ENCODE results near the gene ICAM2.

Gene ICAM2

DNA sequence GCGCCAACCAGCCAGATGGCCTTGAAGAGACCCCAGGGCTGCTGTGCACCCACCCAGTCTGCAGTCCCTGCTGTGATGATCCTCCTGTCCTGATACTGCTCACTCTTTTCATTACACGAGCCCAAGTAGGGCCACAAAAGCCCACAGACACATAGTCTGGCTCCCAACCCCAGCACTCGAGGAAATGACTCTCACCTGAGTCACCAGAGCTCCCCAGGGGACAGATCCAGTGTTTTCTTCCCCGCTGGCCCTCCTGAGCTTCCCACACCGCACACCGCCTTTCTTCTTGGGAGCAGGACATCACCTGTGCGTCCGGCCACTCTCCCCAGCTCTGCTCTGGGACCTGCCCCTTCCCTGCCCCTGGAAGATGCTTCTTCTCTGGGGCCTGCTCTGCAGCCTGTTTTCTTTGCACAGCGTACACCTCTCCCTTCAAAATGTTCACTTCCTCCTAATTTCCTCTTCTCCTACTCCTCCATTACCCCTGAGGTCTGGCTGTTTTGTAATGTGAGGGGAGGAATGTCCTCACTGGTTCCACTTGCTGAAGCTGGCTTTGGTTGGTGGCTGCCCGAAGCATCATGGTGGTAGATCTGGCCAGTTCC, 45.7 kb downstream of the ICAM2 start:
- no peaks in the 10 kb centered on the region for H3K36me3 ChIP-seq (ENCODE audit: low read length)
- H3K4me2 ChIP-seq (ENCODE audit: low read depth, low read length, poor library complexity, severe bottlenecking): no peak overlapping the region
- no peak overlapping the region for H2AFZ ChIP-seq (ENCODE audit: low read depth, low read length, severe bottlenecking)
- no peak for TF ChIP-seq EZH2phosphoT487 (conservative IDR thresholded peaks at IDR 0.05; ENCODE audit: low read length)
- TF ChIP-seq, protein P1, sequence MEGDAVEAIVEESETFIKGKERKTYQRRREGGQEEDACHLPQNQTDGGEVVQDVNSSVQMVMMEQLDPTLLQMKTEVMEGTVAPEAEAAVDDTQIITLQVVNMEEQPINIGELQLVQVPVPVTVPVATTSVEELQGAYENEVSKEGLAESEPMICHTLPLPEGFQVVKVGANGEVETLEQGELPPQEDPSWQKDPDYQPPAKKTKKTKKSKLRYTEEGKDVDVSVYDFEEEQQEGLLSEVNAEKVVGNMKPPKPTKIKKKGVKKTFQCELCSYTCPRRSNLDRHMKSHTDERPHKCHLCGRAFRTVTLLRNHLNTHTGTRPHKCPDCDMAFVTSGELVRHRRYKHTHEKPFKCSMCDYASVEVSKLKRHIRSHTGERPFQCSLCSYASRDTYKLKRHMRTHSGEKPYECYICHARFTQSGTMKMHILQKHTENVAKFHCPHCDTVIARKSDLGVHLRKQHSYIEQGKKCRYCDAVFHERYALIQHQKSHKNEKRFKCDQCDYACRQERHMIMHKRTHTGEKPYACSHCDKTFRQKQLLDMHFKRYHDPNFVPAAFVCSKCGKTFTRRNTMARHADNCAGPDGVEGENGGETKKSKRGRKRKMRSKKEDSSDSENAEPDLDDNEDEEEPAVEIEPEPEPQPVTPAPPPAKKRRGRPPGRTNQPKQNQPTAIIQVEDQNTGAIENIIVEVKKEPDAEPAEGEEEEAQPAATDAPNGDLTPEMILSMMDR (IDR thresholded peaks at IDR 0.05; ENCODE audit: insufficient read depth, low read length, poor library complexity, severe bottlenecking): no peak
- H3K27me3 ChIP-seq (ENCODE audit: low read length): no peaks in the 10 kb centered on the region
- H3K79me2 ChIP-seq (ENCODE audit: insufficient read depth, low read length): no peaks in the 10 kb centered on the region
- H3K9ac ChIP-seq (ENCODE audit: low read length): no peak overlapping the region
- no peaks in the 10 kb centered on the region for H3K9me3 ChIP-seq (ENCODE audit: insufficient read depth, low read length)
- H3K27ac ChIP-seq (ENCODE audit: low read depth, low read length): no peak overlapping the region
- H3K9me2 ChIP-seq (replicated peaks; ENCODE audit: insufficient read depth, low read length): no peaks in the 10 kb centered on the region
- no peak overlapping the region for H3K4me3 ChIP-seq (ENCODE audit: insufficient read depth, low read length, poor library complexity, severe bottlenecking)
- H3F3A ChIP-seq (ENCODE audit: insufficient read depth): no peaks in the 10 kb centered on the region
- H4K20me1 ChIP-seq (ENCODE audit: low read depth, low read length): no peaks in the 10 kb centered on the region

DNA sequence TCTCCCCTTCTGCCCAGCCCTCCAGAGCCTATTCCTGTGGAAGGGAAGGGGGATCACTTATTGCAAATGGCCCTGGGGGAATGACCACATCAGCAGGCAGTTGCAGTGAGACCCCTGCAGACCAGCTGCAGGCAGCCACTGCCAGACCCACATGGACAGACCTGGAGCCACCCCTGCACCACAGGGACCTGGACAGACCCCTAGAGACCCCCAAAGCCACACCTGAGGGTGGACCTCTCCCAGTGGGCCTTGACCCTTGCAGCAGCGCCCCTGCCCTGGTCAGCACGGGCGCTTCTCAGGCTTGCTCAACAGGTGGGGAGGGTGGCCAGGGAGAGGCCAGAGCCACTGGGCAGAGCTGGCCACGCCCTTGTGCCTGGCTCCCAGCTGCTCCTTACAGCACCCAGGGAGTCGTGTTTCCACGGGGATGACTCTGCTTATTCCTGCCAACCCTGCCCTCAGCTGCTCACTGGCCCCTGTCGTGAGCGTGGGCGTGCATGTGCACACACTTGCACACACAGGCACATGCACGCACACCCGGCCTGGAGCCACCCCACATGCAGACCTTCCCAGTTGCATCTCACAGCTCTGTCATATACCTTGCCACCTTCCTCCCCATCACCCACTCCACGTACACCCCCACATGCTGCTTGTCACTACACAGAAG, 46.4 kb downstream of the ICAM2 start:
- no peaks in the 10 kb centered on the region for H3K36me3 ChIP-seq (ENCODE audit: low read length)
- TF ChIP-seq EZH2phosphoT487 (conservative IDR thresholded peaks at IDR 0.05; ENCODE audit: low read length): no peak
- TF ChIP-seq, protein P1 (IDR thresholded peaks at IDR 0.05; ENCODE audit: insufficient read depth, low read length, poor library complexity, severe bottlenecking): no peak
- no peaks in the 10 kb centered on the region for H3F3A ChIP-seq (ENCODE audit: insufficient read depth)
- no peak overlapping the region for H3K27ac ChIP-seq (ENCODE audit: low read depth, low read length)
- no peaks in the 10 kb centered on the region for H4K20me1 ChIP-seq (ENCODE audit: low read depth, low read length)
- no peaks in the 10 kb centered on the region for H3K79me2 ChIP-seq (ENCODE audit: insufficient read depth, low read length)
- no peak overlapping the region for H2AFZ ChIP-seq (ENCODE audit: low read depth, low read length, severe bottlenecking)
- no peak overlapping the region for H3K4me3 ChIP-seq (ENCODE audit: insufficient read depth, low read length, poor library complexity, severe bottlenecking)
- H3K9me3 ChIP-seq (ENCODE audit: insufficient read depth, low read length): no peaks in the 10 kb centered on the region
- H3K27me3 ChIP-seq (ENCODE audit: low read length): no peaks in the 10 kb centered on the region
- H3K4me2 ChIP-seq (ENCODE audit: low read depth, low read length, poor library complexity, severe bottlenecking): no peak overlapping the region
- H3K9me2 ChIP-seq (replicated peaks; ENCODE audit: insufficient read depth, low read length): no peaks in the 10 kb centered on the region
- no peak overlapping the region for H3K9ac ChIP-seq (ENCODE audit: low read length)

DNA sequence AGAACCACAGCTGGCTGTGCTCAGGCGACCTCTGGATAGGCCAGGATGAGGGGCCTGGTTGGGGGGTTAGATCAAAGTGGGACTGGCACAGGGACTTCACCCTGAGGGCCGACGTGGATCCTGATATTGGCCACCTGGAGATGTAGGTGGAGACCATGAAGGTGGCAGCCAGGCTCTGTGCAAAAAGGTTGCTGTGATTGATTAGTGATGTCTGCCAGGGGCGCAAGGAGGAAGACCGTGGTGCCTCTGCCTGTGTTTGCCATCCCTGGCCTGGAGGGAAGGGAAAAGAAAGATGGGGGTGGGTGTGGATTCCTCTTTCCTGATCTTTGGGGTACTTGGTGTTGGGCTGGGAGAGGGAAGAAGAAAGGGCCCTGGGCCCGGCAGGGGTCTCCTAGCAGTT, 47.2 kb downstream of the ICAM2 start:
- H3K4me2 ChIP-seq (ENCODE audit: low read depth, low read length, poor library complexity, severe bottlenecking): no peak overlapping the region
- H3K27ac ChIP-seq (ENCODE audit: low read depth, low read length): no peak overlapping the region
- no peaks in the 10 kb centered on the region for H3K9me2 ChIP-seq (replicated peaks; ENCODE audit: insufficient read depth, low read length)
- no peaks in the 10 kb centered on the region for H3F3A ChIP-seq (ENCODE audit: insufficient read depth)
- no peak overlapping the region for H3K4me3 ChIP-seq (ENCODE audit: insufficient read depth, low read length, poor library complexity, severe bottlenecking)
- TF ChIP-seq EZH2phosphoT487 (conservative IDR thresholded peaks at IDR 0.05; ENCODE audit: low read length): no peak
- TF ChIP-seq, protein P1 (IDR thresholded peaks at IDR 0.05; ENCODE audit: insufficient read depth, low read length, poor library complexity, severe bottlenecking): no peak
- H3K36me3 ChIP-seq (ENCODE audit: low read length): no peaks in the 10 kb centered on the region
- H3K79me2 ChIP-seq (ENCODE audit: insufficient read depth, low read length): no peaks in the 10 kb centered on the region
- H3K27me3 ChIP-seq (ENCODE audit: low read length): no peaks in the 10 kb centered on the region
- H3K9ac ChIP-seq (ENCODE audit: low read length): no peak overlapping the region
- H4K20me1 ChIP-seq (ENCODE audit: low read depth, low read length): no peaks in the 10 kb centered on the region
- H2AFZ ChIP-seq (ENCODE audit: low read depth, low read length, severe bottlenecking): no peak overlapping the region
- H3K9me3 ChIP-seq (ENCODE audit: insufficient read depth, low read length): no peaks in the 10 kb centered on the region
